ENCODE results near the gene GOLGA8K.
"Not testable (repeated sequence)": the region's sequence is repeated elsewhere in the genome, so short reads cannot be mapped to it uniquely, and the experiment has no call there.

GRCh38 chr15:32365955-32366354 is 37.1 kb downstream of the GOLGA8K start:
- not testable (repeated sequence) for TF ChIP-seq POLR2AphosphoS5 (IDR thresholded peaks at IDR 0.05)
- TF ChIP-seq, protein P1, sequence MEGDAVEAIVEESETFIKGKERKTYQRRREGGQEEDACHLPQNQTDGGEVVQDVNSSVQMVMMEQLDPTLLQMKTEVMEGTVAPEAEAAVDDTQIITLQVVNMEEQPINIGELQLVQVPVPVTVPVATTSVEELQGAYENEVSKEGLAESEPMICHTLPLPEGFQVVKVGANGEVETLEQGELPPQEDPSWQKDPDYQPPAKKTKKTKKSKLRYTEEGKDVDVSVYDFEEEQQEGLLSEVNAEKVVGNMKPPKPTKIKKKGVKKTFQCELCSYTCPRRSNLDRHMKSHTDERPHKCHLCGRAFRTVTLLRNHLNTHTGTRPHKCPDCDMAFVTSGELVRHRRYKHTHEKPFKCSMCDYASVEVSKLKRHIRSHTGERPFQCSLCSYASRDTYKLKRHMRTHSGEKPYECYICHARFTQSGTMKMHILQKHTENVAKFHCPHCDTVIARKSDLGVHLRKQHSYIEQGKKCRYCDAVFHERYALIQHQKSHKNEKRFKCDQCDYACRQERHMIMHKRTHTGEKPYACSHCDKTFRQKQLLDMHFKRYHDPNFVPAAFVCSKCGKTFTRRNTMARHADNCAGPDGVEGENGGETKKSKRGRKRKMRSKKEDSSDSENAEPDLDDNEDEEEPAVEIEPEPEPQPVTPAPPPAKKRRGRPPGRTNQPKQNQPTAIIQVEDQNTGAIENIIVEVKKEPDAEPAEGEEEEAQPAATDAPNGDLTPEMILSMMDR (IDR thresholded peaks at IDR 0.05), result not testable (repeated sequence)
